Measurements from ENCODE around the gene PRKCB.

Gene PRKCB

GRCh38 chr16:23968176-23968575 lies 132.4 kb downstream of the PRKCB start:
- H3K4me3 ChIP-seq (ENCODE audit: control insufficient read depth, low read depth, low read length) = no peak overlapping the region
- no peak for DNase-seq (ENCODE audit: low read depth)
- no peak for TF ChIP-seq CTCF (IDR thresholded peaks at IDR 0.05; ENCODE audit: control insufficient read depth, insufficient read depth, low read depth, low read length, missing control alignments)

GRCh38 chr16:23969468-23970297 lies 133.9 kb downstream of the PRKCB start:
- no peak for TF ChIP-seq CTCF (IDR thresholded peaks at IDR 0.05; ENCODE audit: control insufficient read depth, insufficient read depth, low read depth, low read length, missing control alignments)
- no peak for DNase-seq (ENCODE audit: low read depth)

GRCh38 chr16:23974223-23974622 lies 138.4 kb downstream of the PRKCB start:
- H3K4me3 ChIP-seq (ENCODE audit: control insufficient read depth, low read depth, low read length) = no peak overlapping the region
- TF ChIP-seq CTCF (IDR thresholded peaks at IDR 0.05; ENCODE audit: control insufficient read depth, insufficient read depth, low read depth, low read length, missing control alignments) = no peak
- DNase-seq (ENCODE audit: low read depth) = no peak

More at GRCh38 chr16:23969468-23970297, 133.9 kb downstream of the PRKCB start:
- no peak overlapping the region for H3K4me3 ChIP-seq (ENCODE audit: control insufficient read depth, low read depth, low read length)

- no peak overlapping the region for H3K4me3 ChIP-seq (ENCODE audit: control insufficient read depth, low read depth, low read length)
- no peak for TF ChIP-seq CTCF (IDR thresholded peaks at IDR 0.05; ENCODE audit: control insufficient read depth, insufficient read depth, low read depth, low read length, missing control alignments)
- DNase-seq (ENCODE audit: low read depth) = no peak
Observed at GRCh38 chr16:23975293-23975692, 139.5 kb downstream of the PRKCB start.

- H3K4me3 ChIP-seq (ENCODE audit: control insufficient read depth, low read depth, low read length) = no peak overlapping the region
- TF ChIP-seq CTCF (IDR thresholded peaks at IDR 0.05; ENCODE audit: control insufficient read depth, insufficient read depth, low read depth, low read length, missing control alignments) = no peak
- no peak for DNase-seq (ENCODE audit: low read depth)
Observed at GRCh38 chr16:23976091-23976490, 140.3 kb downstream of the PRKCB start.

GRCh38 chr16:23976524-23976923 lies 140.7 kb downstream of the PRKCB start:
- no peak for TF ChIP-seq CTCF (IDR thresholded peaks at IDR 0.05; ENCODE audit: control insufficient read depth, insufficient read depth, low read depth, low read length, missing control alignments)
- no peak overlapping the region for H3K4me3 ChIP-seq (ENCODE audit: control insufficient read depth, low read depth, low read length)
- no peak for DNase-seq (ENCODE audit: low read depth)
